K562 (cell line): ENCODE results near the gene SLC28A1. TPM values are rescaled to one million over a fixed set of nuclear protein-coding genes. Genes with fewer than 3 reads are reported as not detected.

Experiments used
- ARID1B ChIP-seq: fragments of 450-650 bp; IDR thresholded peaks from 2 replicates; pipeline ENCODE4 v1.6.1; 2016; ENCODE audit warnings: antibody characterized with exemption, mild to moderate bottlenecking, inconsistent platforms
- E2F3 ChIP-seq: fragments of 250-450 bp; sonication (Bioruptor Pico); IDR thresholded peaks from 2 replicates; pipeline ENCODE4 v1.4.0; 2020; ENCODE audit warnings: mild to moderate bottlenecking
- ETV1 ChIP-seq: fragments of 450-650 bp; conservative IDR thresholded peaks from 2 replicates; pipeline ENCODE4 v1.6.1; 2016; ENCODE audit warnings: missing genetic modification characterization, control low read depth, low read depth, missing compliant biosample characterization
- EZH2 ChIP-seq: IDR thresholded peaks from 2 replicates; pipeline ENCODE4 v1.6.1; 2012; ENCODE audit warnings: low read depth, mild to moderate bottlenecking, inconsistent platforms, low read length, borderline replicate concordance
- FOXP1 ChIP-seq: sonication (generic); formaldehyde crosslinking; IDR thresholded peaks from 2 replicates; pipeline ENCODE4 v1.8.0; 2022; ENCODE audit warnings: mild to moderate bottlenecking, missing genetic modification reagents
- HDAC6 ChIP-seq: IDR thresholded peaks from 2 replicates; pipeline ENCODE4 v1.6.1; 2012; ENCODE audit warnings: low read depth, mild to moderate bottlenecking, control low read depth, inconsistent platforms, low read length, moderate library complexity
- HDGF ChIP-seq: fragments of 450-650 bp; IDR thresholded peaks from 2 replicates; pipeline ENCODE4 v1.6.1; 2016
- KDM1A ChIP-seq, 2 experiments: fragments of 450-650 bp; IDR thresholded peaks; 2 replicates each; pipeline ENCODE4 v1.6.1; 2016; ENCODE audit warnings: mild to moderate bottlenecking in 2 of 2
- MCM2 ChIP-seq: fragments of 450-650 bp; IDR thresholded peaks from 2 replicates; pipeline ENCODE4 v1.6.1; 2017; ENCODE audit warnings: low read depth, mild to moderate bottlenecking
- MXI1 ChIP-seq: IDR thresholded peaks from 2 replicates; pipeline ENCODE4 v1.6.1; 2011; ENCODE audit warnings: low read depth, mild to moderate bottlenecking, improper control_type of control experiment, low read length
- NFIX ChIP-seq: fragments of 250-450 bp; sonication (Bioruptor Pico); IDR thresholded peaks from 2 replicates; pipeline ENCODE4 v1.4.0; 2020; ENCODE audit warnings: low read depth, mild to moderate bottlenecking, moderate library complexity
- NR3C1 ChIP-seq: sonication (generic); formaldehyde crosslinking; IDR thresholded peaks from 2 replicates; pipeline ENCODE4 v1.8.1; 2022; ENCODE audit warnings: missing genetic modification reagents
- SMAD2 ChIP-seq: fragments of 150-350 bp; IDR thresholded peaks from 2 replicates; pipeline ENCODE4 v1.6.1; 2014; ENCODE audit warnings: low read depth, mild to moderate bottlenecking, low read length
- ZNF175 ChIP-seq: fragments of 200-800 bp; sonication (Bioruptor generic); IDR thresholded peaks from 2 replicates; pipeline ENCODE4 v1.6.1; 2016; ENCODE audit warnings: low read depth, mild to moderate bottlenecking, missing genetic modification characterization, missing compliant biosample characterization
- ZNF561 ChIP-seq: fragments of 450-650 bp; formaldehyde crosslinking; conservative IDR thresholded peaks from 2 replicates; pipeline ENCODE4 v1.4.0; 2020; ENCODE audit warnings: mild to moderate bottlenecking, moderate library complexity
- ZNF76 ChIP-seq: fragments of 250-450 bp; sonication (Bioruptor Pico); IDR thresholded peaks from 2 replicates; pipeline ENCODE4 v1.4.0; 2020; ENCODE audit warnings: mild to moderate bottlenecking, moderate library complexity, borderline replicate concordance
- polyA plus RNA-seq, 8 experiments: library from polyadenylated mRNA; depleted of rRNA in 4 of 8; stranded (reverse) in 5 of 8; unstranded in 3 of 8; fragments of >200 nt; fragmentation: Nextera tagmentation in 2 of 8; fragmentation: Illumina TruSeq in 1 of 8; extraction: Ambion mirVana in 2 of 8; extraction: Trizol in 1 of 8; gene quantifications; 2 replicates each; pipeline versions ENCODE4 v1.2.1 to v1.2.3, GENCODE V29; 2011 to 2014; ENCODE audit warnings: inconsistent platforms in 1 of 8, missing spikeins in 1 of 8
- total RNA-seq, 7 experiments: library from RNA; depleted of rRNA in 6 of 7; stranded (reverse); fragments of >200 nt in 6 of 7; fragmentation: Illumina TruSeq in 2 of 7; extraction: Trizol in 2 of 7; gene quantifications; 2 replicates each; pipeline versions ENCODE4 v1.2.1 to v1.2.3, GENCODE V29; 2011 to 2021; ENCODE audit warnings: low replicate concordance in 1 of 7
- TF ChIP-seq, protein P1 (sequence below), 3 experiments: fragments of 200-800 bp in 1 of 3; sonication (Bioruptor generic) in 1 of 3; sonication (generic) in 1 of 3; formaldehyde crosslinking in 1 of 3; IDR thresholded peaks; 2 replicates each; pipeline versions ENCODE4 v1.6.1 to v1.8.0; 2016 to 2022; ENCODE audit warnings: mild to moderate bottlenecking in 2 of 3, missing compliant biosample characterization in 2 of 3, missing genetic modification characterization in 2 of 3, missing genetic modification reagents in 1 of 3
- TF ChIP-seq, protein P2 (sequence below), 3 experiments: fragments of 200-800 bp in 1 of 3; fragments of 250-450 bp in 1 of 3; fragments of 450-650 bp in 1 of 3; sonication (Bioruptor Pico) in 1 of 3; sonication (Bioruptor generic) in 1 of 3; formaldehyde crosslinking in 1 of 3; IDR thresholded peaks; 2 replicates each; pipeline versions ENCODE4 v1.6.1 to v1.8.0; 2016 to 2022; ENCODE audit warnings: mild to moderate bottlenecking in 2 of 3, missing genetic modification characterization in 2 of 3, missing compliant biosample characterization in 1 of 3, moderate library complexity in 1 of 3
- TF ChIP-seq, protein P3 (sequence below): sonication (generic); formaldehyde crosslinking; IDR thresholded peaks from 2 replicates; pipeline ENCODE4 v1.8.0; 2023; ENCODE audit warnings: mild to moderate bottlenecking, missing genetic modification reagents
- TF ChIP-seq, protein P4 (sequence below): fragments of 250-450 bp; sonication (Bioruptor Pico); IDR thresholded peaks from 2 replicates; pipeline ENCODE4 v1.8.0; 2021; ENCODE audit warnings: moderate library complexity, mild to moderate bottlenecking, inconsistent platforms
- TF ChIP-seq, protein P5 (sequence below): fragments of 450-650 bp; IDR thresholded peaks from 2 replicates; pipeline ENCODE4 v1.6.1; 2018; ENCODE audit warnings: mild to moderate bottlenecking, low read depth; ENCODE audit not compliant: partially characterized antibody

Gene SLC28A1
- total and polyA plus RNA-seq, 9 of the 15 experiments (the other 6 are each of a cell fraction or from before 2014, with no cell fraction given): 0.04 TPM; not detected in 8

DNA sequence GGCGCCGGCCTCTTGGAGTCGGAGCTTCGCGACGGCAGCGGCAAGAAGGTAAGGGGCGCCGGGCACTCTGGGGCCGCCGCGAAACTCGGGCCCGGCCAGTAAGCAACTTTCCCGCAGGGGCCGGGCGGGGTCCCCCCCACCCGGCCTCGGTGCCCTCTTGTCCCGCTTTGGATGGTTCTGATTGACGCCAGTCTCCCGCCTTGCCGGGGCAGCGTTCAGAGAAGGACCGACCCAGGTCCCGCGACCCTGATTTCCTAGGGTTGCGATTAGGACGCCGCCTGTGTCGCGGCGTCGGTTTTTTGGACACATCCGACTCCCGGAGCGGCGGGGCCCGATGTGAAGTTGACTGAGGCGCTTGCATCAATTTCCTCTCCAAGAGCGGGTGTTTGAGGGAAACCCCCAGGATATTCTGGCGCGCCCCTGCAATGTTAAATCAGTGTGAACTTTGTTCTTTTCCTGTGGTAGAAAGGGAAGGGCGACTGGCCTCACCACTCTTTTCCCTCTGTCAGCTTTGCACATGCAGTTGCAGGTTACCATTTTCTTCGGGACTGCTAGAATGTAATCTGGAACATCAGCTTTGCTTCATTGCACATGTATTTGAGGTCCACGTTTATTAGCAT, 97.9 kb downstream of the SLC28A1 start (continued):
- TF ChIP-seq NFIX (CRISPR knock-in tag): no peak
- TF ChIP-seq ETV1 (tag): no peak
- TF ChIP-seq, protein P1, sequence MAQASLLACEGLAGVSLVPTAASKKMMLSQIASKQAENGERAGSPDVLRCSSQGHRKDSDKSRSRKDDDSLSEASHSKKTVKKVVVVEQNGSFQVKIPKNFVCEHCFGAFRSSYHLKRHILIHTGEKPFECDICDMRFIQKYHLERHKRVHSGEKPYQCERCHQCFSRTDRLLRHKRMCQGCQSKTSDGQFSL (CRISPR knock-in tag; IDR thresholded peaks at IDR 0.05): no peak
- TF ChIP-seq, protein P1 (tag; IDR thresholded peaks at IDR 0.05): 0 out of 4 replicates have a peak, but pooled peaks of 1 of the 2 experiments have one; percentile 30
- TF ChIP-seq ZNF561 (CRISPR knock-in tag): no peak
- TF ChIP-seq SMAD2: no peak
- TF ChIP-seq HDGF: no peak
- no peak for TF ChIP-seq MXI1
- TF ChIP-seq ZNF76 (CRISPR knock-in tag): no peak
- TF ChIP-seq KDM1A (IDR thresholded peaks at IDR 0.05): peak; percentile 49 to 61; a peak in 1 of 4 replicates
- TF ChIP-seq, protein P2, sequence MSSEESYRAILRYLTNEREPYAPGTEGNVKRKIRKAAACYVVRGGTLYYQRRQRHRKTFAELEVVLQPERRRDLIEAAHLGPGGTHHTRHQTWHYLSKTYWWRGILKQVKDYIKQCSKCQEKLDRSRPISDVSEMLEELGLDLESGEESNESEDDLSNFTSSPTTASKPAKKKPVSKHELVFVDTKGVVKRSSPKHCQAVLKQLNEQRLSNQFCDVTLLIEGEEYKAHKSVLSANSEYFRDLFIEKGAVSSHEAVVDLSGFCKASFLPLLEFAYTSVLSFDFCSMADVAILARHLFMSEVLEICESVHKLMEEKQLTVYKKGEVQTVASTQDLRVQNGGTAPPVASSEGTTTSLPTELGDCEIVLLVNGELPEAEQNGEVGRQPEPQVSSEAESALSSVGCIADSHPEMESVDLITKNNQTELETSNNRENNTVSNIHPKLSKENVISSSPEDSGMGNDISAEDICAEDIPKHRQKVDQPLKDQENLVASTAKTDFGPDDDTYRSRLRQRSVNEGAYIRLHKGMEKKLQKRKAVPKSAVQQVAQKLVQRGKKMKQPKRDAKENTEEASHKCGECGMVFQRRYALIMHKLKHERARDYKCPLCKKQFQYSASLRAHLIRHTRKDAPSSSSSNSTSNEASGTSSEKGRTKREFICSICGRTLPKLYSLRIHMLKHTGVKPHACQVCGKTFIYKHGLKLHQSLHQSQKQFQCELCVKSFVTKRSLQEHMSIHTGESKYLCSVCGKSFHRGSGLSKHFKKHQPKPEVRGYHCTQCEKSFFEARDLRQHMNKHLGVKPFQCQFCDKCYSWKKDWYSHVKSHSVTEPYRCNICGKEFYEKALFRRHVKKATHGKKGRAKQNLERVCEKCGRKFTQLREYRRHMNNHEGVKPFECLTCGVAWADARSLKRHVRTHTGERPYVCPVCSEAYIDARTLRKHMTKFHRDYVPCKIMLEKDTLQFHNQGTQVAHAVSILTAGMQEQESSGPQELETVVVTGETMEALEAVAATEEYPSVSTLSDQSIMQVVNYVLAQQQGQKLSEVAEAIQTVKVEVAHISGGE (CRISPR knock-in tag; IDR thresholded peaks at IDR 0.05): 0 out of 6 replicates have a peak, but pooled peaks of 1 of the 3 experiments have one; percentile 31
- TF ChIP-seq, protein P3, sequence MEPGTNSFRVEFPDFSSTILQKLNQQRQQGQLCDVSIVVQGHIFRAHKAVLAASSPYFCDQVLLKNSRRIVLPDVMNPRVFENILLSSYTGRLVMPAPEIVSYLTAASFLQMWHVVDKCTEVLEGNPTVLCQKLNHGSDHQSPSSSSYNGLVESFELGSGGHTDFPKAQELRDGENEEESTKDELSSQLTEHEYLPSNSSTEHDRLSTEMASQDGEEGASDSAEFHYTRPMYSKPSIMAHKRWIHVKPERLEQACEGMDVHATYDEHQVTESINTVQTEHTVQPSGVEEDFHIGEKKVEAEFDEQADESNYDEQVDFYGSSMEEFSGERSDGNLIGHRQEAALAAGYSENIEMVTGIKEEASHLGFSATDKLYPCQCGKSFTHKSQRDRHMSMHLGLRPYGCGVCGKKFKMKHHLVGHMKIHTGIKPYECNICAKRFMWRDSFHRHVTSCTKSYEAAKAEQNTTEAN (CRISPR knock-in tag): no peak
- TF ChIP-seq NR3C1 (CRISPR knock-in tag): no peak
- TF ChIP-seq, protein P4, sequence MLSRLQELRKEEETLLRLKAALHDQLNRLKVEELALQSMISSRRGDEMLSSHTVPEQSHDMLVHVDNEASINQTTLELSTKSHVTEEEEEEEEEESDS (CRISPR knock-in tag): no peak
- no peak for TF ChIP-seq HDAC6
- TF ChIP-seq, protein P5, sequence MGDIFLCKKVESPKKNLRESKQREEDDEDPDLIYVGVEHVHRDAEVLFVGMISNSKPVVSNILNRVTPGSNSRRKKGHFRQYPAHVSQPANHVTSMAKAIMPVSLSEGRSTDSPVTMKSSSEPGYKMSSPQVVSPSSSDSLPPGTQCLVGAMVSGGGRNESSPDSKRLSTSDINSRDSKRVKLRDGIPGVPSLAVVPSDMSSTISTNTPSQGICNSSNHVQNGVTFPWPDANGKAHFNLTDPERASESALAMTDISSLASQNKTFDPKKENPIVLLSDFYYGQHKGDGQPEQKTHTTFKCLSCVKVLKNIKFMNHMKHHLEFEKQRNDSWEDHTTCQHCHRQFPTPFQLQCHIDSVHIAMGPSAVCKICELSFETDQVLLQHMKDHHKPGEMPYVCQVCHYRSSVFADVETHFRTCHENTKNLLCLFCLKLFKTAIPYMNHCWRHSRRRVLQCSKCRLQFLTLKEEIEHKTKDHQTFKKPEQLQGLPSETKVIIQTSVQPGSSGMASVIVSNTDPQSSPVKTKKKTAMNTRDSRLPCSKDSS: no peak
- no peak for TF ChIP-seq ZNF175 (CRISPR knock-in tag)
- TF ChIP-seq E2F3 (CRISPR knock-in tag): no peak
- no peak for TF ChIP-seq MCM2
- no peak for TF ChIP-seq FOXP1
- no peak for TF ChIP-seq EZH2
- no peak for TF ChIP-seq ARID1B
